ENCODE data around the gene ZNF605.
"Not testable (repeated sequence)": the region's sequence is repeated elsewhere in the genome, so short reads cannot be mapped to it uniquely, and the experiment has no call there.

ZNF605 gene

GRCh38 chr12:132956011-132956788 lies at the start of gene ZNF605:
TSS of gene ZNF605 (minus strand) at chr12:132956306. CDS start at chr12:132945635, 10,671 bp downstream.
- DNase-seq (ENCODE audit: low read depth) = peak; percentile 55

DNA sequence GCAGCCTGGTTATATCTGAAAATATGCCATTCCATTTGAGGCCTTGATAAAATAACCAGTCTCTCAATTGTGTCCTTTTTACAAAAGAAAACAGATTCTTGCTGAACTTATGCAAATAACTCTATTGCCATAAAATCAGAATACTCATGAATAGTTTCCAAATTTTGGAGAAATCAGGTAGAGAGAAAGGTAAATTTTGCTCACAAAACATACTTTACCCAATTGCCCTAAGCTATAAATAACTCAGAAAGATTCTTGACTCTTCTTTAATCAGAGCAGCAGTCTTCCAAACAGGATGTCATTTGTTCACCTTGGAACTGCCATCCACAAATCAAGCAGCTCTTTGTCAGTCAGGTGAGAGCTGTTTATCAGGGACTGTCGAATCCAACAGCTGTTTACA lies 42.6 kb upstream of the ZNF605 start:
- DNase-seq (ENCODE audit: low read depth) = no peak

DNA sequence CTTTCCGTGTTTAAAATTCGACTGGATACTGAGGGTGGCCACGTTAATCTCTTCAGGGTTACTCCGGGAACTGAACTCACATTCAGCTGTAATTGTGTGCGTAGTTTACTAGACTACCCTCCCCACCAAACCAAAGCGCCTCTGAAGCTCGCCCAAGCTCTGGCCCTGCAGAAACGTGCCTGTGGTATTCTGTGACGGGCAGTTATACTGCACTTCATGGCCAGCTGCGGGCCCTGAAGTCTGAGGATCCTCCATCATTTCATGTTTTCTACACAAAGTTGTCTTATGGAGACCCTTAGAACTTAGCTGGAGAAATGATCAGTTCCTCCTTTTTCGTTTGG lies 30.7 kb upstream of the ZNF605 start:
- DNase-seq (ENCODE audit: low read depth) = no peak

DNA sequence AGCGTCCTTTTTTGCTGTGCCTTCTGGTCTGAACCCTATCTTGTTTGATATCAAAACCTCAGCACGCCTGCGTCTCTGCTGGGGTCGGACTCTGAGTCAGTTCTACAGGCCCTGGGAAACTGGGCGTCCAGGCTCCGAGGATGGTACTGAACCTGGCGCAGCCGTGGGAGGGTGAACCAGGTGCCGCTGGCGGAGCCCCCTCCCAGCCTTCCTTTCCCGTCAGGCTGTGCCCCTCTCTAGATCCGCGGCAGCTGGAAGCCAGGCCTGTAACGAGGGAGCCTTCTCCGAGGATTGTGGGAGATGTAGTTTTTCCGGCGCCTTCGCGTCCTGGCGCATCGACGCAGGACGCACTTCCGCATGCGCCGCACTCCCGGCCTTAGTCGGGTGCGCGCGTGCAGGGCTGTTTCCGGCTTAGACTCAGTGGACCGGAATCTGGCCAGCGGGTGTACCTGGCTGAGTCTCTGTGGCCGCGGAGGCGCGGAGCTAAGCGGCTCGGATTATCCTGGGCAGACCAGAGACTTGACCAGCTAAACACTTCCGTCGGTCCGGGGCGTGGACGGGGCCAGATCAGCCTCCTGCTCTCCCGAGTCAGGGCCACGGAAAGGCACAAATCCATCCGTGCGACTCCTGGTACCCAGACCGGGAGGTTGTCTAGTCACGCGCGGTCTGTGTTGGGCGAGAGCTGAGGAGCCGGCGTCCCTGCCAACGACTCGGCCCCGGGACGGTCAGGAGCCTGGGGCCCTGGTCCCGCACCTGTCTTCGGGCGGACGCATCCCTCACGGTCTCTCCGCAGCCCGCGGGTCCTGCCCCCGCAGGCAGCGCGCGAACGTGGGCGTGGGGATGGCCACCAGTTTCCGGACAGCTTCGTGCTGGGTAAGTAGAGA lies 30.1 kb upstream of the ZNF605 start, which contains the start of gene ZNF26:
Gene ZNF26 (plus strand): TSS at position 367 of the 884 bp plus-strand sequence. CDS start 474 bp downstream, at position 841.
- DNase-seq (ENCODE audit: low read depth) = peak; percentile 59

DNA sequence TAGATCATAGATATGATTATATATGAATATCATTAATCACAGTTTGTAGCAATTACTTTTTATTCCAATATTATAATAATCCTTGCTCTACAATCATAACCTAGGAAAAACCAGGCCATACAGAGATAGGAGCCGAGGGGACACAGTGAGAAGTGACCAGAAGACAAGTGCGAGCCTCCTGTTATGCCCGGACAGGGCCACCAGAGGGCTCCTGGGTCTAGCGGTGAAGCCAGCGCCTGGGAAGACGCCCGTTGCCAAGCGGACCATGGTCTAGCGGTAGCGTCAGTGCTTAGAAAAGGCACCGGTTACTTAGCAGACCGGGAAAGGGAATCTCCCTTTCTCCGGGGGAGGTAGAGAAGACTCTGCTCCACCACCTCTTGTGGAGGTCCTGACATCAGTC lies 20.8 kb upstream of the ZNF605 start:
- not testable (repeated sequence) for DNase-seq (ENCODE audit: low read depth)

DNA sequence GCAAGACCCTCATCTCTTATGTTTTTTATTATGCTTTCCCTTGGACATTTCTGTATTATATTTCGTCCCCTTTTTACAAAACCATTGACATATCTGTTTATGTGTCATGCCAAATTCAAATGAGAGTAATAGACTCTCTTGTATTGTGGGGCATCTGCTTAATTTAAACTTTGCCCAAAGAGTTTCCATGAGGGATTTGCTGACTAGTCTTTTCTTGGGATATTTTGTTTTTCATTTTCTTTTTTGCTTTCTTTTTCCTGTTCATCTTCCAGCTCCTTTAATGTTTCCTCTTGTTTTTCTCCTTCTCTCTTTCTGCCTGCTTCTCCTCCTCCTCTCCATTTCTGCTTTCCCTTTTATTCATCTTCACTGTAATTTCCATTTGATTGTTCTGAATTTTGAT lies 16.3 kb upstream of the ZNF605 start:
- DNase-seq (ENCODE audit: low read depth) = no peak

GRCh38 chr12:132967736-132968135 lies 11.6 kb upstream of the ZNF605 start:
- no peak for DNase-seq (ENCODE audit: low read depth)

- no peak for DNase-seq (ENCODE audit: low read depth)
Observed at GRCh38 chr12:132966676-132967415, 10.7 kb upstream of the ZNF605 start.

- no peak for DNase-seq (ENCODE audit: low read depth)
Observed at GRCh38 chr12:132965796-132966195, 9.7 kb upstream of the ZNF605 start.

- DNase-seq (ENCODE audit: low read depth) = not testable (repeated sequence)
Observed at GRCh38 chr12:132963947-132964346, 7.8 kb upstream of the ZNF605 start.

DNA sequence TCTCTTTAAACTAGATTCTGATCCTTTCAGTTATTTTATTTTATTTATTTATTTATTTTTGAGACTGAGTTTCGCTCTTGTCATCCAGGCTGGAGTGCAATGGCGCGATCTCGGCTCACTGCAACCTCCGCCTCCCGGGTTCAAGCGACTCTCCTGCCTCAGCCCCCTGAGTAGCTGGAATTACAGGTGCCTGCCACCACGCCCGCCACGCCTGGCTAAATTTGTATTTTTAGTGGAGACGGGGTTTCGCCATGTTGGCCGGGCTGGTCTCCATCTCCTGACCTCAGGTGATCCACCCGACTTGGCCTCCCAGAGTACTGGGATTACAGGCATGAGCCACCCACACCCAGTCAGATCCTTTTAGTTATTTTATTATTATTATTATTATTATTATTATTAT lies 5.7 kb upstream of the ZNF605 start:
- not testable (repeated sequence) for DNase-seq (ENCODE audit: low read depth)

DNA sequence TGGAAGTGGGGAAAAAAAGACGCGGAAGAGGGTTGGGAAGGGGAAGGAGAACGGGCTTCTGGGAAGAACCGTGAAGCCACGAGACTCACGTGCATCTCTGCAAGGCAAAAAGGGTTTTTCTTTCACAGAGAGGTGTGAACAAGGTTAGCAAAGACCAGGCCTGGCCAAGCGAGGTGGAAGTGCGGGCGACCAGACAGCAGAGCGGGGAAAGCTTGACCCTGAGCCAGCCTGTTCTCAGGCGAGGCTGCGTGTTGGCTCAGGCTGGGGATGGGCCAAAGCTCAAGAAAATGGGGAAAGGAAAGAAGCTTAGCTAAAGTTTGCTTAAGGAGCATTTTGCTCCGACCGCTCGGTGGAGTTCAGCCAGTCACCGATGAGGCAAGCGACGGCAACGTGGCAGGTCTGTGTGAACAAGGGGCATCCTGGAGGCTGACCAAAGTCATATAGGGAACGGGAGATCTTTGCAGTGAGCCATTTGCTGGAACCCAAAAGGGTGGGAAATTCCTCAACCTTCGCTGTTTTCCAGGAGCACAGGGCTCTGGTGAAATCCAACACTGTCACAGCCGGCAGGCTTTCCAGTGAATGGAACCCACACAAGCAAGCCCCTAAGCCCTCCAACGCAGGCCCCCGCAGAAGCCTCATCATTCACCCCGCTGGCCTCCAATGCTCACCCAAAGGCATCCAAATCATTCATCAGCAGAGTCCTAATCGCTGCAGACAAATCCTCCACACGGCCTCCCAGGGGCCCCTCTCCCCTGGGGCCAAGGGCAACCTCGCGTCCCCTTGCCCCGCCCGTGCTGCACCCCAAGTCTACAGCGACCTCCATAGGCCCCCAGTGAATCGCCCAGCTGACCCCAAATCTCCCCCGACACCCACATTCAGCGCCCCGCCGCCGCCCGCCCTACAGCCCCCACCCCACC lies 754 bp downstream of the ZNF605 start:
- DNase-seq (ENCODE audit: low read depth) = peak; percentile 26

DNA sequence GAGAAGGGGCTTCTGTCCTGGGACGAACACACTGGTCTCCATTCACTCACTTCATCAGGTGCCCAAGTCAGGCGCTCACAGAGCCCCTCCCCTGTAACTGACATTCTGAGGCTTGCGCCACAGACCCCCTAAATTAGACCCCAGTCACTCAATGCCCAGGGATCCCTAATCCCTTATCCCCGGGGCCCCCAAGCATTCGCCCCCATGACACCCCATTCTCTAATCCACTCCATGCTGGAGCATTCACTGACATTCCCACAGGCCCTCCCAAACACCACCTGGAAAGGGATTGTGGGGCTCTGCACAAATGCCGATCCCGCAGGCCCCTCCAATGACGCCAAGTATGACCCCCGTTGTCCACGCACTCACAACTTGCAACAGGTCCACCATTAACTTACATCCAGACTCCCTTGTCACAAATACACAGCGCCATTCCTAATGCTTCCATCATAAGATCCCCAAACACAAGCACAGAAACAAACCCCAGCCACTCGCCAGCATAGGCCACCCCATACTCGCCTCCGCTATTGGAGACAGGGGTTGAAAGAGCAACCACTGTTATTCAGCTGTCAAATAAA lies 1.5 kb downstream of the ZNF605 start:
- no peak for DNase-seq (ENCODE audit: low read depth)

DNA sequence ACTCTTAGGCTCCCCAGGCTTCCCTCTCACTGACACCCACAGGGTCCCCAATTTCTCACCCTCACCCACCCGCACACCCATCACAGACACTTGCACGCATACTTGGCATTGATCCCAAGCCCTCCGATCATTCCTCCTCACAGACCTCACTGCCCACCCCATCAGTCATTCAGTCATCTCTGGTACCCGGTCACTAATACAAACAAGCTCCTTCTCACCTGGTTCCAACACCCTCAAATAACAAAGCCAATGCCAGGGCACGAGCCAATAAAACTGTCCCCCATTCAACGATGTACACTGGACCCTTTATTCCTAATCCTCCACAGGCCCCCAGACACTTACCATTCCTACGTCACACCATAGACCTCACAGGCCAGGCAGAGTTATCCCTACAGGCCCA lies 2.3 kb downstream of the ZNF605 start:
- DNase-seq (ENCODE audit: low read depth) = no peak

GRCh38 chr12:132953163-132953425 lies 3.0 kb downstream of the ZNF605 start:
- no peak for DNase-seq (ENCODE audit: low read depth)

GRCh38 chr12:132952371-132953162 lies 3.5 kb downstream of the ZNF605 start:
- DNase-seq (ENCODE audit: low read depth) = no peak

DNA sequence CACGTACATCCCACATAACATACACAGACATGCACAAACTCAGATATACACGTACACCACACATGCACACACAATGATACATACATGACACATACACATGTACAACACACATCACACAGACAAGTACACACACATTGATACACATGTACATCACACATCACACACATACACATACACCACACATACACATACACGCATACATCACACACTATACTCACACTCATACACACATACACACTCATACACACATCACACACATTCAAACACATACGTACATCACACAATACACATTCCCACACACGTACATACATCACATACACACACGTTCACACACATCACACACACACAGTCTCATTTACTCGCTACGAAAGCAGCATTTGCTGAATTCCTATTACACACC lies 4.5 kb downstream of the ZNF605 start:
- no peak for DNase-seq (ENCODE audit: low read depth)

- DNase-seq (ENCODE audit: low read depth) = no peak
Observed at GRCh38 chr12:132950844-132951535, 5.1 kb downstream of the ZNF605 start.

GRCh38 chr12:132949936-132950837 lies 5.9 kb downstream of the ZNF605 start:
- DNase-seq (ENCODE audit: low read depth) = no peak

Measured in non-pigmented ciliary epithelial cell (primary cell).